Lower leg skin (tissue), 3 donors: ENCODE measurements around the gene PLCXD1.

Experiments
- POLR2A ChIP-seq, 2 donors: fragments of 450-650 bp; IDR thresholded peaks; one replicate each; pipeline ENCODE4 v1.6.1; 2016 to 2017; ENCODE audit warnings: antibody characterized with exemption in 2 of 2, mild to moderate bottlenecking in 1 of 2, moderate library complexity in 1 of 2
- TF ChIP-seq, protein P1 (sequence below), 3 donors: fragments of 450-650 bp; IDR thresholded peaks; one replicate each; pipeline ENCODE4 v1.5.1; 2016; ENCODE audit warnings: antibody characterized with exemption in 3 of 3, mild to moderate bottlenecking in 3 of 3, moderate library complexity in 2 of 3

- TF ChIP-seq, protein P1, sequence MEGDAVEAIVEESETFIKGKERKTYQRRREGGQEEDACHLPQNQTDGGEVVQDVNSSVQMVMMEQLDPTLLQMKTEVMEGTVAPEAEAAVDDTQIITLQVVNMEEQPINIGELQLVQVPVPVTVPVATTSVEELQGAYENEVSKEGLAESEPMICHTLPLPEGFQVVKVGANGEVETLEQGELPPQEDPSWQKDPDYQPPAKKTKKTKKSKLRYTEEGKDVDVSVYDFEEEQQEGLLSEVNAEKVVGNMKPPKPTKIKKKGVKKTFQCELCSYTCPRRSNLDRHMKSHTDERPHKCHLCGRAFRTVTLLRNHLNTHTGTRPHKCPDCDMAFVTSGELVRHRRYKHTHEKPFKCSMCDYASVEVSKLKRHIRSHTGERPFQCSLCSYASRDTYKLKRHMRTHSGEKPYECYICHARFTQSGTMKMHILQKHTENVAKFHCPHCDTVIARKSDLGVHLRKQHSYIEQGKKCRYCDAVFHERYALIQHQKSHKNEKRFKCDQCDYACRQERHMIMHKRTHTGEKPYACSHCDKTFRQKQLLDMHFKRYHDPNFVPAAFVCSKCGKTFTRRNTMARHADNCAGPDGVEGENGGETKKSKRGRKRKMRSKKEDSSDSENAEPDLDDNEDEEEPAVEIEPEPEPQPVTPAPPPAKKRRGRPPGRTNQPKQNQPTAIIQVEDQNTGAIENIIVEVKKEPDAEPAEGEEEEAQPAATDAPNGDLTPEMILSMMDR (IDR thresholded peaks at IDR 0.05) = no peak
- no peak for TF ChIP-seq POLR2A (IDR thresholded peaks at IDR 0.05)
Measured at GRCh38 chrX:252957-253291, 28.3 kb upstream of the PLCXD1 start.
